SK-N-DZ (cell line): Measurements from ENCODE around the gene SUPT3H.

Experiments used
- DNase-seq: peaks from one replicate; pipeline ENCODE4 v3.0.0-alpha.2; 2015; ENCODE audit warnings: low spot score

The SUPT3H gene

DNA sequence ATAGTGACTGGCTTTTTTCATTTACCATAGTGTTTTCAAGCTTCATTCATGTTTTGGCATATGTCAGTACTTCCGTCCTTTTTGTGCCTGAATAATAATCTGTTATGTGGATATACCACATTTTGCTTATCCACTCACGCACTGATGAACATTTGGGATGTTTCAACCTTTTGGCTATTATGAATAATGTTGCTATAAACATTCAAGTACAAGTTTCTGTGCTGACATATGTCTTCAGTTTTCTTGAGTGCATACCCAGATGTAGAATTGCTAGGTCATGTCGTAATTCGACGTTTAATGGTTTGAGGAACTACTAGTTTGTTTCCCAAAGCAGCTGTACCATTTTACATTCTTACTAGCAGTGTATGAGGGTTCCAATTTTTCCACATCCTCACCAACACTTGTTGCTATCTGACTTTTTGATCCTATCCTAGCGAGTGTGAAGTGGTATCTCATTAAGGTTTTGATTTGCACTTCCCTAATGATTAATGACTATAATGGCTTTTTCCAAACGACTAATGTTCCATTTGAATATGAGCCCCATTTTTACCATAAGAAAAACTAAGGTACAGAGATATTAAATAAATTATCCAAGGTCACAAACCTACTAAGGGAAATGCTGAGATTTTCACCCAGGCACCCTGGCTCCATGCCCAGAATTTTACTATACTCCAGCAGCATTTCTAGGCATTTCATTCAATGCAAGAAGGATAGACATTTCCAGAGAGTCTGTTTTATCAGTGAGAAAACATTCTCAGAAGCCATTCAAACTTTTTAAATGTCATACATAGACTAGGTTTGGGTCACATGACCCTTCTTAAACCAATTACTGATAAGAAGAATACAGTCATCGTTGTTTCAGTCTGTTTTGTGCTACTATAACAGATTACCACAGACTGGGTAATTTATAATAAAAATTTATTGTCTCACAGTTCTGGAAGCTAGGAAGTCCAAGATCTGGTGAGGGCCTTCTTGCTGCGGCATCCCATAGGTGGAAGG is 120.7 kb downstream of the SUPT3H start:
- DNase-seq, result no peak

DNA sequence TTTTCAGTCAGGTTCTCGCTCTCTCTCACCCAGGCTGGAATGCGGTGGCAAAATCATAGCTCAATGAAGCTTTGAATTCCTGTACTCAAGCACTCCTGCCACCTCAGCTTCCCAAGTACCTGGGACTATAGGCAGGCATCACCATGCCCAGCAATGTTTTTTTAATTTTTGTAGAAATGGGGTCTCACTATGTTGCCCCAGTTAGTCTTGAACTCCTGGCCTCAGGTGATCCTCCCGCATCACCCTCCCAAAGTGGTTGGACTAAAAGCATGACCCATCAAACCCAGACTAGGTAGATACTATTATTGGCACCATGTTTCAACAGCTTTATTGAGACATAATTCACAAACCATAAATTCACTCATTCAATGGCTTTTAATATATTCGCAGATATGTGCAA is 122.3 kb downstream of the SUPT3H start:
- no peak for DNase-seq

DNA sequence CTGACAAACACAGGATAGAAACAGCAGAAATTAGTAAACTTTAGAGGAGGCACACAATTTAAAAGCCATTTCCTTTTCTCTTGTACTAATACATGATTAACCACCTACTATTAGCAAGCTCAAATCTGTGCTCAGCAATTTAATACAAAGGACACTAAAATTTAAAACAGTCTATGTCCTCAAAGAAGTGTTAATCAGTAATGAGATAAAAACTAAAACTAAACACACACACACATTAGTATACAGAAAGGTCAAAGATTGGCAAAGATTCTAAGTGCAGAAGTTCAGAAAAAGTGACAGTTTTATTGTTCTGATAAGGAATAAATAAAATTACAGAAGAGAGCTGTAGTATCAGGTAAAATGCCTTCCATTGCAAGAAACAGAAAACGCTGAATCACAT is 123.5 kb downstream of the SUPT3H start:
- no peak for DNase-seq

DNA sequence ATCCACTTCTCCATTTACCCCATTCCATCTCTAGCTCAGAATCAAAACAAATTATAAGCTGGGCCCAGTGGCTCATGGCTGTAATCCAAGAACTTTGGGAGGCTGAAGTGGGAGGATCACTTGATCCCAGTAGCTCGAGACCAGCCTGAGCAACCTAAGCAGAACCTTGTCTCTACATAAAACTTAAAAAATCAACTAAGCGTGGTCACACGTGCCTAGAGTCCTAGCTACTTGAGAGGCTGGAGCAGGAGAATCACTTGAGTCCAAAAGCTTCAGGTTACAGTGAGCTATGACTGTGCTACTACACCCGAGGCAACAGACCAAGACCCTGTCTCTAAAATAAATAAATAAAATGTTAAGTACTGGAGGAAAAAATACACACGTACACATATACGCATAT is 124.3 kb downstream of the SUPT3H start:
- no peak for DNase-seq

DNA sequence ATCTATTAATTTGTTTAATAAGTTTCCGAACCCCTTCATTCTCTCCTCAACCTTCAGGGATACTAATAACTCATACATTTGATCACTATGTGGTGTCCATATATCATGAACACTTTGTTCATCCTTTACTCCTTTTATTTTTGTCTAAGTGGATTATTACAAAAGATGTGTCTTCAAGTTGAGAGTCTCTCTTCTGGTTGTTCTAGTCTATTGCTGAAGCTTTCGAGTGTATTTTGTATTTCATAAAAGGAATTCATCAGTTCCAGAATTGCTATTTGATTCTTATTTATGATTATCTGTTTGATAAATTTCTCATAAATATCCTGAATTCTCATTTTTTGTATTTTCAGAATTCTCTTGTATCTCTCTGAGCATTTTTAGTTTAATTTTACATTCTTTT is 146.1 kb downstream of the SUPT3H start:
- no peak for DNase-seq

DNA sequence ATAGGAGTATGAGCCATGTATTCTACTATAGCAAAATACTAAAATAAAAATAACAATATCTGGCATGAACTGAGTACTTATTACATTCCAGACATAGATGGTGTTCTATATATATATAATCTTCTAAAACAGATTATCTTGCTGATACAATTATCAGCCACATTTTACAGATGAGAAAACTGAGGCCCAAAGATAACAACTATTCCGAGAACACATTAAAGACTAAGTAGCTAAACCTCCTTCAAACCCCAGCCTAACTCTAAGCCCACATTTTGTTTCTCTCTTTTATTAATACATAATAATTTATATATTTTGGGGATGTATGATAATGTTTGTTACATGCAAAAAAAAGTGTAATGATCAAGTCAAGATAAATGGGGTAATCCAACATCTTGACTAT is 148.3 kb downstream of the SUPT3H start:
- DNase-seq, result no peak

DNA sequence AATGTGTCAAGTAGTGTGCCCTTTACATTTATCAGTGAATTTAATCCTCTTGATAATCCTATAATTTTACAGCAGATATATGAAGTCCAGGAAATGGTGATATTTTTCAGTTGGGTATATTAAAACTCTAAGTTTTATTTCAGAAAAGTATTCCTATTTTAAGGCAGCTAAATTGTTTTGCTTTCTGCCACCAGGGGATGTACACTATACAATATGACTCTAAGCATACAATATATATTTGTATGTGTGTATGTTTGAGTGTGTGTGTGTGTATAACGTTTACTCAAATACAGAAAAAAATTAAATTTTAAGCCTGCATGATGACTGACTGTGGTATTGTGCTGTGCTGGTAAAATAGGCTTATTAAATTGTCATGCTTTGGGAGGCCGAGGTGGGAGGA is 151.7 kb downstream of the SUPT3H start:
- DNase-seq, result no peak

DNA sequence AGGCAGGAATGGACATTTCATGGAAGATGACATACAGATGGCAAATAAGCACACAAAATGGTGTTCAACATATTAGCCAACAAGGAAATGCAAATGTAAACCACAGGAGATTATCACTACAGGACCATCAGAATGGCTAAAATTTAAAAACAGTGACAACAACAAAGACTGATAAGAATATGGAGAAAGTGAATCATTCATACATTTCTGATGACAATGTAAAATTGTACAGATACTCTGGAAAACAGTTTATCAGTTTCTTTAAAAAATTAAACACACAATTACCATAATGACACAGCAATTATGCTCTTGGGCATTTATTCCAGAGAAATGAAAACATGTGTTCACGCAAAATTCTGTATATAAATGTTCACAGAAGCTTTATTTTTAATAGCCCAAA is 155.4 kb downstream of the SUPT3H start:
- peak; percentile 1 for DNase-seq

DNA sequence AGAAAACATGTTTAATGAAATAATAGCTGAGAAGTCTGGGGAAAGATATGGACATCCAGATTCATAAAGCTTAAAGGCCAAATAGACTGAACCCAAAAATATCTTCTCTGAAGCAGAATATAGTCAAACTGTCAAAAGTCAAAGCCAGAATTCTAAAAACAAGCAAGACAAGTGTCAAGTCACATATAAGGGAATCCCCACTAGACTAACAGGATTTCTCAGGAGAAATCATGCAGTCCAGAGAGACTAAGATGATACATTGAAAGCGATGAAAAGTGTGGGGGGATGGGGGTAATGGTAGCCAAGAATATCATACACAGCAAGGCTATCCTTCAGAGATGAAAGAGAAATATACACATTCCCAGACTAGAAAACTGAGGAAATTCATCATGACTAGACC is 162.0 kb downstream of the SUPT3H start:
- DNase-seq, result no peak

DNA sequence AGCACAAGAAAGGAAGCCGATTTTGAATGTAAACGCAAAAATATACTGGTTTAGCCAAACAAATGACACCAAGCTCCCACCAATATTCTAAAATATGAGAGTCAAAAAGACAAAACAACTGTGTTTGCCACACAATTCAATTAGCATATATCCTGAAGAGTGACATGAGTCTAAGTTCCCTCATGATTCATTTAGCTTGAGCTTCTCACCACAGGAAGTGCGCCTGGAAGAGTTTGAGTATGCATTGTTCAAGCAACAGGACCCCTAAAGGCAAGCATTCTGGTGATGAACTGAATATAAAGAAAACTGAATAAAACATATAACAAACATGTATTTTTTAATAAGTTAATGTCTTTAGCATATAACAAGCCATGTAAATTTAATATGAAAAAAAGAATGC is 164.8 kb downstream of the SUPT3H start:
- DNase-seq, result no peak

DNA sequence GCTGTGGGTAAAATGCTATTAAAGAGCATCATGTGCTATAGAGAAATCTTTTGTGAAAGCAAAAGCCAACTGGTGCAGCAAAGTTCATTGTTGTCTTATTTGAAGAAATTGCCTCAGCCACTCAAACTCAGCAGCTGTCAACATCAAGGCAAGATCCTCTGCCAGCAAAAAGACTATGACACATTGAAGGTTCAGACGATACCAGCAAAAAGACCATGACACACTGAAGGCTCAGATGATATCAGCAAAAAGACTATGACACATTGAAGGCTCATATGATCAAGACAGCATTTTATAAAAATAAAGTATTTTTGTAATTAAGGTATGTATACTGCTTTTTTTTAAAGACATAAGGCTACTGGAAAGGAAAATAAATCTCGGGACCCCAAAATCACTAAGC is 168.0 kb downstream of the SUPT3H start:
- no peak for DNase-seq

DNA sequence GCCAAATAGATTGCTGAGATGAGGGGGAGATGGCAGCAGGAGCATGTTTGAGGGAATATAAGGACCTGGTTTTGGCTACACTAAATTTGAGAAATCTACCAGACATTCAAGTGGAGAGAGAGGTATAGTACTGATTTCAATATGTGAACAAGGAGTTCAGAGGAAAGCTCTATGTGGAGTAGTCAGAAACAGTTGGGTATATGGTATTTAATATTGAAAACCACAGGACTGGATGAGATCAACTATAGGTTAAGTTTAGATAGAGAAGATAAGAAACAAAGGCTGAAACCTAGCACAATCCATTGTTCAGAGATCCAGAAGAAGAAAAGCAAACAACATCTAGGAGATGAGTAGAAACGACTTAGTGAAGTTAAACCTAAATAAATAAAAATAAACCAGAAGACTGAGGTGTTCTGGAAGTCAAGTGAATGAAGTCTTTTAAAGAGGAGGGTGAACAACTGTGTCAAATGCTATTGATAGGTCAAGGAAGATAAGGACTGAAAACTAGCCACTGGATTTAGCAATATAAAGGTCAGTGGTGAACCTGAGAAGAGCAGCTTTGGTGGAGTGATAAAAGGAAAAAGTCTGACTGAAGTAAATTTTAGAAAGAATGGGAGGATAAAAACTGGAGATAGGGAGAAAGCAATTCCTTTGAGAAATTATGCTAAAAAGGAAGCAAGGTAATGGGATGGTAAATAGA is 170.8 kb downstream of the SUPT3H start:
- DNase-seq, result no peak

DNA sequence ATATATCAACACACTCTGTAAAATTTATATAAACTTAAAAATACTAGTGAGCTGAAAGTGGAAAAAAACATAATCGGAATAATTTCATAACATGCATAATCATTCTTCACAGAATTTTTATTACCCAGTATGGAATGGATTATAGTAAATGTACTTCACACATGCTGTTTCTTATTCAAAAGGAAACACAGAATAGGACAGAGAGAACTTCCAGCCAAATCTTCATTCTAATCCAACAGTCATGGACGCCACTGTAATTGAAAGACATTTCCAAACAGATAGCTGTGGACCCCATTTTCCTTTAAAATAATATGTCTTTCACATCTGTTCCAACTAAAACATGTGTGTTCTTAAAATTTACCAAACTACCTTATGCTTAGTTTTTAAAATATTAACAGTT is 176.2 kb downstream of the SUPT3H start:
- DNase-seq, result no peak

DNA sequence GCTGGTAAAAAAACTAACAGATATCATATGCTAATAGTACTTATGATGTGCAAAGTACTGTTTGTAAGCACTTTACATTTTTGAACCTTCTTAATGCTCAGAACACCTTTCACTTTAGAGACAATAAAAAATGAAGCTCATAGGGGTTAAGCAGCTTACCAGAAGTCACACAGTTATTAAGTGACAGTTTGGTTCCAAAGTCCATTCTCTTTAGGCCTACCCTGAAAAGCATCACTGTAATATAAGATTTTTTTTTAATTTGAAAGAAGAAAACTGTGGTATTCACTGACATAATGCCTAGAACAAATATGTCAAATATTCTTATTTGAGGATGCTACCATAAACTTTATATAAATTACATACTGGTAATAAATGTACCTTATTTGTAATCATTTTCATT is 177.2 kb downstream of the SUPT3H start:
- DNase-seq, result no peak

DNA sequence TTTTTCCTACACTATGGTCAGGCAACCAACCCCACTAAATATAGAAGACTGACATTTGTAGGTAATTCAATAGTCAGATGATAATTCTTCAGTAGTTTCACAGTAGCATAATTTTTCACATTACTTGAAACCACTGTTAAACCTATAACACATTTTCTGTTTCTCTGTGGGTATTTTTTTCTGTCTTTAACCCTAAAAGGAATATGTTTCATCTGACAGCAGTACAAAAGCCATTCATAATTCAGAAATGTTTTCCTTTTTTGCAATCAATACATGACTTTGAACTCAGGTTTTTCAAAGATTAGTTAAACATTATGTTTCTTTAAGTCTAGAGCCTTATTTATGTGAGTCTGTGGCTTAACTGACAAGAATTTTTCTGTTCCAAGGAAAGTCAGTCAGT is 178.2 kb downstream of the SUPT3H start:
- no peak for DNase-seq

DNA sequence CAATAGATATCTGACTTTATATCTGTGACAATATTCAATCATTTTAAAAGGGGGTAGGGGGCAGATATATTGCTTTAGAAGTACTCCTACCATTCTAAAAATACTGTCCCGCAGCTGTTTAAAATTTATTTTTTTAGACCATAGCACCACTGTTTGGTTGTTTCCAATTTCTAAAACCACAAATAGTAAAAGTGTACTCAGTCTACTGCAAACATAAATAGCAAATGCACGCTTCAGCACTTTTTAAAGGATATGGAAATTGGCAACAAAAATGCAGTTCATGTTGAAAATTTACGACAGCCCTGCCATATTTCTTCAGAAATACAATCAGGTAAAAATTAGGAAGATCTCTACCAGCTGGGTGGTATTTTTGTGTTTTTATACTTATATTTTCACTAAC is 181.6 kb downstream of the SUPT3H start:
- DNase-seq, result no peak

DNA sequence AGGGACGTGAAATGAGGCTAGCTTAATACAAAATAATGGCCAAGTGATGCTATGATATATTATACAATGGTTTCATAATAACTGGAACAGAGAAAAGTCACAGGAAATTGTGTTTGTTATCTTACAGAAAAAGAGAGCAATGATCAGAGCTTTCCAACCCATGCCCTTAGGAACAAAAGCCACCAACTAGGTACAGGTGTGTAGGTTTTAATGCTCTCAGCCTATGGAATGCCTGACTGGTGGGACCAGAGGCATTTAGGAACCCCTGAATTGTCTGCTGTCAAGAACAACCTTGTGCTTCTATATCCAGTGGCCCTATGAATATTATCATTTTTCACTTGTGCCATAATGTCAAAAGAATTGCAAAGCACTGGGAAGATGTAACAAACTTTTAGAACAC is 182.6 kb downstream of the SUPT3H start:
- no peak for DNase-seq

DNA sequence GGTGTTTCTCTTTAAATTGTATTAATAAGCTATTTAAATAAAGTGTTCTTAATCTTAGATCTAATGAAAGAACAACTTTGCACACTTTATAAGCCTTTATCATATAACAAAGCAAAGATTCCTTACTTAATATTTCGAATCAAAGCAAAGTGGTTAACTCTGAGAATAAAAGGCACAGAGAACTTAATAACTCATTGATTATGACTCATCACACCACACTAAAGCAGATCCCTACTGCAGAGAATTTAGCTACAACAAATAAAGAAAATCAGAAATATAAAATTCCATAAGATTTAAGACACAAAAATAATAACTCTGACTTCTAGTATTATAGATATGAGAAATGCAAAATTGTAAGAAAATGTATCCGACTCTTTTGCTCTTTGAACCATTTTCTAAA is 185.2 kb downstream of the SUPT3H start:
- no peak for DNase-seq

DNA sequence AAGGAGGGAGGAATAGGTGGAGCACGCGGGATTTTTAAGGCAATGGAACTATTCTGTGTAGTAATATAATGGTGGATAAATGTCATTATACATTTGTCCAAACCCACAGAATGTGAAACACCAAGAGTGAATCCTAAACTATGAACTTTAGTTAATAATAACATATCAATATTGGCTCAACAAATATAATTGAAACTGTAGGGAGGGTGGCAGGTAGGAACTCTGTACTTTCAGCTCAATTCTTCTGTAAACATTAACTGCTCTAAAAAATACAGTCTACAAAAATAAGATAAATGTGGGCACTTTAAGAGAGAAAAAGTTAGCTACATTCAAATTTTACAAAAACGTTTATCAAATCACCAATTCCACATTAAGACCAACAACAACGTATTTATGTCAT is 186.3 kb downstream of the SUPT3H start:
- no peak for DNase-seq

DNA sequence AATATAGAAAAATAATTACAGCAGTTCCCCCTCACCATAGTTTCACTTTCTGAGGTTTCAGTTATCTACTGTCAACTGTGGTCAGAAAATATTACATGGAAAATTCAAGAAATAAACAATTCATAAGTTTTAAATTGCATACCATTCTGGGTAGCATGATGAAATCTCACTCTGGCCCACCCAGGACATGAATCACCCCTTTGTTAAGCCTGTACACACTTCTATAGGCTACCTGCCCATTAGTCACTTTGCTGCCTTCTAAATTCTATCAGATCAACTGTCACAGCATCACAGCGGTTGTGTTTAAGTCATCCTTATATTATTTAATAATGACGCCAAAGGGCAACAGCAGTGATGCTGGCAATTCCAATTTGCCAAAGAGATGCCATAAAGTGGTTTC is 189.9 kb downstream of the SUPT3H start:
- no peak for DNase-seq

DNA sequence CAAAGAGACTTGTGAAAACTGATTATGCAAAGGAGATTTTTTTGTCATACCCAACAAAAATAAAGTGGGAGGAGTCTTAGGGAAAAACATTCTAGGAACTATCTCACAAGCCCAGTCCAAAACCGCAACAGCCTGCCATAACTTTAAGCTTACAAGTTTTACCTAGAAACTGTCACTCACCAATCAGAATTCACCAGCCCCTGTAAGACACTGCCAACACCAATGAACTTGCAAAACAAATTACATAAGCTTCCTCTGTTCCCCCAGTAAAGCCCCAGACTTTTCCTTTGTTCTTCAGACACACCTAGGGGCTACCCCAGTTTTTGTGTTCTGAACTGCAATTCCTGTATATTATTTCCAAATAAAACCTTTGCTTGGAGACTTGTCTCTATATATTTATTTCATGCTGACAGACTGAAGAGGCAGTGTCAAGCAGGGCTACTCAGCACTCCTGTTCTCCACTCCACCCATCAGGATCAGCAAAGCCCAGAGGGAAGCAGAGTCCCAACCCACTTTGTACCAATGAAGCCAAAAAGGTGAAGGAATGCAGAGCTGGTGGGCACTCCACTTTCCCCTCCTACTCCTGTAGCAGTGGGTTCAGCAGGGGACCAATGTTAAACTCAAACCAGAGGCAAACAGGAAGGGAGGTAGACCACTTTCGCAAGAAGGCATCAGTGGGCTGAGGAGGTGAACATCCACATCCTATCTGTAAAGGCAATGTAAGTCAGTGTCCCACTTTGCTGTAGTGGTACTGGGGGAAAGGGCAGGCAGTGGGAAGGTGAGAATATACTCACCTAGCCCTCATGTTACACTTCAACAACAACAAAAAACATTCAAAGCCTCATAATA is 192.1 kb downstream of the SUPT3H start:
- no peak for DNase-seq

DNA sequence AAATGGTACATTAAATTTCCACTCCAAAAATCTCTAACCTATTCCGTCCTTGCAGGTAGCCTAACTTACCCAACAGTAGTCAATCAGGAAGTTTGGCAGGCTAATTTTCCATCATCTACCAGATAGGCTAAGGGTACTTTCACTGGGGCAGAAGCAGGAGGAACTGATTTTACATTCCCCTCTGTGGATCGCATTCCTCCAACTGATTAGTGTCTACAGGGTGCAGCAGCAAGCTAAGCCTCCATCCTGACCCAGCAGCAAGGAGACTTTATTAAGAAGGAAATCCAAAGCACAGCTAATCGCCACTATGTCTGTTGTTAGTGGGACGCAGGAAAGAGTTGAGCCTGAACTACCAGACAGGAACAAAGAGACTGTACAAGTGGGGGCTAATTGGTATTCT is 192.8 kb downstream of the SUPT3H start:
- DNase-seq, result no peak
